ENCODE results near the gene FBXO33.

GRCh38 chr14:39382463-39382862 lies 49.8 kb downstream of the FBXO33 start:
- TF ChIP-seq CTCF (IDR thresholded peaks at IDR 0.05; ENCODE audit: low read depth, low read length) (no peak), POLR2A (IDR thresholded peaks at IDR 0.05; ENCODE audit: extremely low read depth, insufficient read length) (no peak), MYC (IDR thresholded peaks at IDR 0.05; ENCODE audit: low read depth, low read length) (no peak), MAX (IDR thresholded peaks at IDR 0.05; ENCODE audit: low read depth, low read length) (no peak)
